Uterus (tissue), 2 donors: Measurements from ENCODE around the gene PCSK4.
A peak's percentile ranks its signal among the peaks of the same experiment; 100 is the strongest.

Experiments
- CTCF ChIP-seq, 4 experiments: fragments of 200-600 bp in 2 of 4; fragments of 450-650 bp in 2 of 4; sonication (generic) in 2 of 4; IDR thresholded peaks; one replicate each; pipeline ENCODE4 v1.5.1; 2016 to 2019; ENCODE audit warnings: antibody characterized with exemption in 4 of 4, mild to moderate bottlenecking in 2 of 4, moderate library complexity in 1 of 4
- POLR2A ChIP-seq, 2 donors: fragments of 450-650 bp; IDR thresholded peaks; one replicate each; pipeline ENCODE4 v1.6.1; 2016; ENCODE audit warnings: antibody characterized with exemption in 2 of 2, mild to moderate bottlenecking in 1 of 2, moderate library complexity in 1 of 2

- TF ChIP-seq CTCF (IDR thresholded peaks at IDR 0.05) (peak in 1 of 4 experiments; percentile 9), POLR2A (IDR thresholded peaks at IDR 0.05) (peak in 1 of 2 donors; percentile 36)
Measured at GRCh38 chr19:1507763-1508506, 17.8 kb upstream of the PCSK4 start.
